ENCODE measurements around the gene PAM. TPM values are rescaled to one million over a fixed set of nuclear protein-coding genes. Genes with fewer than 3 reads are reported as not detected.
A peak's percentile ranks its signal among the peaks of the same experiment; 100 is the strongest.

PAM gene
- total and polyA plus RNA-seq, 2 donors (not counting 3 experiments of a cell fraction or from before 2014, with no cell fraction given) = 118 to 176 TPM

DNA sequence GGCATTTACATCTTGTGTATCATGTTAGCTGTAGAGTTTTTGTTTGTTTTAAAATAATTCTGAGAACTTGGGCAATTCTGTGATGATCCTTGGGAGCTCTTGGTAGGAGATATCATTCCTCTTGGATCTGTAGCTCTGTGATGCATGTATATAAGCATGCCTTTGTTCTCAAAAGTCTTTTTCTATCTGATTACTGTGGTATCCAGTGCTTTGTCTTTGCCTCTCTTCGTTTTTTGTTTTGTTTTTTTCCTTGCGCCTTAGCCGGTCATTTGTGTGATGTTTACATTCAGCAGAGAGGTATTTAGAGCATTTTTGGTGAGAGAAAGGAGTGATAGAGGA, 110.0 kb downstream of the PAM start:
- Histone ChIP-seq H2AFZ (ENCODE audit: low read depth, low read length) (peak overlapping the region; percentile 81), H4K20me1 (replicated peaks; ENCODE audit: control insufficient read depth, extremely low read depth, insufficient read depth, low read length) (no peaks in the 10 kb centered on the region), H3K27ac (ENCODE audit: insufficient read depth, low read depth, low read length) (peak overlapping the region; percentile 72), H3K36me3 (ENCODE audit: control insufficient read depth in 2 of 2, extremely low read depth in 1 of 2, insufficient read depth in 2 of 2, low read length in 2 of 2) (no peaks in the 10 kb centered on the region), H3K4me3 (replicated peaks in 1 of 3; ENCODE audit: insufficient read depth in 1 of 3, low read depth in 1 of 3, low read length in 3 of 3) (peak overlapping the region; percentile 55 to 88 (median 60)), H3K4me1 (ENCODE audit: control insufficient read depth, extremely low read depth, insufficient read depth, low read length) (peaks cover 34% of the 10 kb centered on the region), H3K27me3 (ENCODE audit: control insufficient read depth in 2 of 2, insufficient read depth in 2 of 2, low read length in 2 of 2) (no peaks in the 10 kb centered on the region), H3K9ac (replicated peaks; ENCODE audit: extremely low read depth, insufficient read depth, low read length) (peak overlapping the region; percentile 94), H3K9me1 (replicated peaks; ENCODE audit: control insufficient read depth, extremely low read depth, insufficient read depth, low read length) (no peaks in the 10 kb centered on the region), H3K9me3 (replicated peaks; ENCODE audit: control insufficient read depth, insufficient read depth, low read length) (no peaks in the 10 kb centered on the region), H3K79me2 (ENCODE audit: control insufficient read depth, insufficient read depth, low read length) (no peaks in the 10 kb centered on the region), H3K4me2 (ENCODE audit: insufficient read depth, low read length) (peak overlapping the region; percentile 99)
- CTCF ChIA-PET = interaction anchor here (0.9 to 3.4 kb wide), 13 partner anchors 33 to 360 kb away, joined by 3 to 19 read pairs (median 4); no protein-coding TSS in a partner anchor
- BruUV-seq (replicated peaks) = no TSS peak
- no peak for TF ChIP-seq FOS (IDR thresholded peaks at IDR 0.05; ENCODE audit: borderline replicate concordance, insufficient read depth, low read length)
- no peak for TF ChIP-seq GATA2 (IDR thresholded peaks at IDR 0.05; ENCODE audit: insufficient read depth, insufficient read length, low read depth, low read length)
- no peak for TF ChIP-seq MYC (IDR thresholded peaks at IDR 0.05; ENCODE audit: low read depth, low read length)
- TF ChIP-seq POLR2AphosphoS5 (IDR thresholded peaks at IDR 0.05; ENCODE audit: insufficient read depth, low read depth, low read length) = no peak
- TF ChIP-seq, protein P1, sequence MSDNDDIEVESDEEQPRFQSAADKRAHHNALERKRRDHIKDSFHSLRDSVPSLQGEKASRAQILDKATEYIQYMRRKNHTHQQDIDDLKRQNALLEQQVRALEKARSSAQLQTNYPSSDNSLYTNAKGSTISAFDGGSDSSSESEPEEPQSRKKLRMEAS (IDR thresholded peaks at IDR 0.05; ENCODE audit: insufficient read depth, insufficient read length) = no peak
- TF ChIP-seq JUN (IDR thresholded peaks at IDR 0.05; ENCODE audit: borderline replicate concordance, insufficient read depth, insufficient read length, low read depth) = no peak
- TF ChIP-seq, protein P2, sequence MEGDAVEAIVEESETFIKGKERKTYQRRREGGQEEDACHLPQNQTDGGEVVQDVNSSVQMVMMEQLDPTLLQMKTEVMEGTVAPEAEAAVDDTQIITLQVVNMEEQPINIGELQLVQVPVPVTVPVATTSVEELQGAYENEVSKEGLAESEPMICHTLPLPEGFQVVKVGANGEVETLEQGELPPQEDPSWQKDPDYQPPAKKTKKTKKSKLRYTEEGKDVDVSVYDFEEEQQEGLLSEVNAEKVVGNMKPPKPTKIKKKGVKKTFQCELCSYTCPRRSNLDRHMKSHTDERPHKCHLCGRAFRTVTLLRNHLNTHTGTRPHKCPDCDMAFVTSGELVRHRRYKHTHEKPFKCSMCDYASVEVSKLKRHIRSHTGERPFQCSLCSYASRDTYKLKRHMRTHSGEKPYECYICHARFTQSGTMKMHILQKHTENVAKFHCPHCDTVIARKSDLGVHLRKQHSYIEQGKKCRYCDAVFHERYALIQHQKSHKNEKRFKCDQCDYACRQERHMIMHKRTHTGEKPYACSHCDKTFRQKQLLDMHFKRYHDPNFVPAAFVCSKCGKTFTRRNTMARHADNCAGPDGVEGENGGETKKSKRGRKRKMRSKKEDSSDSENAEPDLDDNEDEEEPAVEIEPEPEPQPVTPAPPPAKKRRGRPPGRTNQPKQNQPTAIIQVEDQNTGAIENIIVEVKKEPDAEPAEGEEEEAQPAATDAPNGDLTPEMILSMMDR (IDR thresholded peaks at IDR 0.05; ENCODE audit: extremely low read depth in 1 of 2, insufficient read depth in 1 of 2, low read depth in 1 of 2, low read length in 2 of 2) = no peak
- TF ChIP-seq EZH2 (IDR thresholded peaks at IDR 0.05; ENCODE audit: borderline replicate concordance, low read depth, low read length, severe bottlenecking) = no peak
- intact Hi-C loops (cut with micrococcal nuclease) = loop anchor here (1.0 to 5.0 kb wide), 6 partner anchors 46 to 257 kb away; partner anchors contain the start of genes GIN1 and PPIP5K2
- POLR2A ChIA-PET = interaction anchor here (1.0 to 1.2 kb wide), 4 partner anchors 9 to 109 kb away, joined by 3 to 8 read pairs (median 4); no protein-coding TSS in a partner anchor
- DNase-seq (ENCODE audit: low read depth, low spot score) (peak; percentile 55), FAIRE-seq (no peak)
- dilution Hi-C loops (cut with MboI; ENCODE audit: extremely low pct_ligation_motif_present, low sequenced_read_pairs) = no loop called here
